Urinary bladder (tissue), 4 donors: ENCODE results near the gene P2RX2. TPM values are rescaled to one million over a fixed set of nuclear protein-coding genes. Genes with fewer than 3 reads are reported as not detected.
A peak's percentile ranks its signal among the peaks of the same experiment; 100 is the strongest.

Source experiments
- DNase-seq: peaks from one replicate; pipeline ENCODE4 v3.0.0-alpha.2; 2015; ENCODE audit errors: extremely low spot score
- H3K27ac ChIP-seq: one replicate; pipeline ENCODE4 v1.5.1; 2013; ENCODE audit warnings: low read depth, mild to moderate bottlenecking, moderate library complexity
- H3K36me3 ChIP-seq: one replicate; pipeline ENCODE4 v1.6.1; 2013; ENCODE audit warnings: mild to moderate bottlenecking, moderate library complexity; ENCODE audit not compliant: insufficient read depth
- H3K4me1 ChIP-seq: one replicate; pipeline ENCODE4 v1.6.1; 2013; ENCODE audit warnings: mild to moderate bottlenecking, moderate library complexity; ENCODE audit not compliant: insufficient read depth
- H3K4me3 ChIP-seq: one replicate; pipeline ENCODE4 v1.5.1; 2013; ENCODE audit warnings: low read depth, low read length
- WGBS: extraction: QIAGEN DNeasy Blood & Tissue Kit; methylation state at CpG from one replicate; pipeline ENCODE4 v1.1.7; 2013; 5-methylcytosine and 5-hydroxymethylcytosine counted together
- polyA plus RNA-seq: library from polyadenylated mRNA; stranded (reverse); fragments of 200-250 nt; gene quantifications from one replicate; pipeline ENCODE4 v1.2.3, GENCODE V29; 2013
- total RNA-seq: library from RNA; depleted of rRNA; stranded (reverse); fragments of >200 nt; gene quantifications from one replicate; pipeline ENCODE4 v1.2.3, GENCODE V29; 2014
- donor health status: healthy with polysubstance abuse.
- donor health status: healthy.

Gene P2RX2
- total and polyA plus RNA-seq, 2 donors, result 0.37 TPM; not detected in 1

DNA sequence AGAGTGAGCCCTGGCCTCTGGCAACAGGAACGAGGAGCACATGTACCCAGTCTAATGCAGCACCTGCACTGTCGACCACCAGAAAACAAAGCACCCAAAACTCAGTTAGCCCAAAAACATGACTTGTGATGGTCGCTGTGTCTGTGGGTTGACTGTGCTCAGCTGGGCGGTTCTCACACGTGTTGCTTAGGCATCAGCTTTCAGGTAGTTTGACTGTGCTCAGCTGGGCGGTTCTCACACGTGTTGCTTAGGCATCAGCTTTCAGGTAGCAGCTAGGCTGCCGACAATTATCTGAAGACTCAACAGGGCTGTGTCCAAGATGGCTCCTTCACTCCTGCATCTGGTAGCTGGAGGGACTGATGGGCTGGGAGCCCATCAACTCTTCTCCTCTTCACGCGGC, 7.0 kb upstream of the P2RX2 start:
- Histone ChIP-seq H3K4me1 (no peaks in the 10 kb centered on the region), H3K4me3 (no peak overlapping the region), H3K27ac (no peak overlapping the region), H3K36me3 (no peaks in the 10 kb centered on the region)
- no peak for DNase-seq
- 93% methylated on average over 10 of the region's 10 CpGs for WGBS

DNA sequence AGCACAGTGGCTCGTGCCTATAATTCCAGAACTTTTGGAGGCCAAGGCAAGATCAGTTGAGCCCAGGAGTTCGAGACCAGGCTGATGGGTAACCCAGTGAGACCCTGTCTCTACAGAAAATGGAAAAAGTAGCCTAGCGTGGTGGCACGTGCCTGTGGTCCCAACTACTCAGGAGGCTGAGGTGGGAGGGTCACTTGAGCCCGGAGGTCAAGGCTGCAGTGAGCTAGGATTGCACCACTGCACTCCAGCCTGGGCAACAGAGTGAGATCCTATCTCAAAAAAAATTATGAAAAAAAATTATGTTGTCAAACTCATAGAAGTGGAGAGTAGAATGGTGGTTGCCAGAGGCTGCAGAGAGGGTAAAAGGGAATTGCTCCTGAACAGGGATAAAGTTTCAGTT, 4.5 kb upstream of the P2RX2 start:
- H3K4me1 ChIP-seq, result no peaks in the 10 kb centered on the region
- no peak overlapping the region for H3K27ac ChIP-seq
- WGBS, result 87% methylated on average over 5 of the region's 5 CpGs
- no peaks in the 10 kb centered on the region for H3K36me3 ChIP-seq
- no peak for DNase-seq
- no peak overlapping the region for H3K4me3 ChIP-seq

DNA sequence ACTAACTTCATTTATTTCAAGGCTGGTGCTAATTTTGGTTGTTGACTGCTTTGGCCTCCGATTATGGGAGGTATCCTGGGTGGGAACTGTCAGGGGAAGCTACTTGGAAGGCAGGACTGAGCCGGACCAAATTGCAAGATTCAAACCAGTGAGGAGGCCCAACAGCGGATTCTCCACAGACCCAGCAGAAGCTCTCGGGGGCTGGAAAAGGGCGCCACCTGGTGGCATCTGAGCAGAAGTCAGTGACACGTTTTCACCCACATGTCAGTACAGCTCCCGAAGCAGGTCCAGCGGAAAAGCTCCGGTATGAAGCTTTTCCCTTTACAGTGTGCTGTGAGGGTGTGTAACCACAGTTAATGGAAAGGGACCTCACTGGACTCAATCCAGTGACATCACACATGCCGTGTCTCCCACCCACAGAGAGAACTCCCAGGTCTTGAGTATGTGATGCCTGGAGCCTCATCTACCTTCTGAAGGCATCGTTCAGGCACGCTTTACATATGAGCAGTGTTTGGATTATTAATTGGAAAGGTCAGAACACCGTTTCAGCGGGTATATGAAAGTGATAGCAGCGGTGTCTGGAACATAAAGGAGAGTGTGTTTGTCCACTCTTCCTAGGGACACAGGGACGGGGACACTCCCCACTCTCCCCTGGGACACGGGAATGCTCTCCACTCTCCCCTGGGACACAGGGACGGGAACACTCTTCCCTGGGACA, 3.6 kb upstream of the P2RX2 start:
- Histone ChIP-seq H3K36me3 (no peaks in the 10 kb centered on the region), H3K27ac (no peak overlapping the region), H3K4me3 (no peak overlapping the region), H3K4me1 (no peaks in the 10 kb centered on the region)
- DNase-seq, result no peak
- 26% methylated on average over 18 of the region's 18 CpGs for WGBS

DNA sequence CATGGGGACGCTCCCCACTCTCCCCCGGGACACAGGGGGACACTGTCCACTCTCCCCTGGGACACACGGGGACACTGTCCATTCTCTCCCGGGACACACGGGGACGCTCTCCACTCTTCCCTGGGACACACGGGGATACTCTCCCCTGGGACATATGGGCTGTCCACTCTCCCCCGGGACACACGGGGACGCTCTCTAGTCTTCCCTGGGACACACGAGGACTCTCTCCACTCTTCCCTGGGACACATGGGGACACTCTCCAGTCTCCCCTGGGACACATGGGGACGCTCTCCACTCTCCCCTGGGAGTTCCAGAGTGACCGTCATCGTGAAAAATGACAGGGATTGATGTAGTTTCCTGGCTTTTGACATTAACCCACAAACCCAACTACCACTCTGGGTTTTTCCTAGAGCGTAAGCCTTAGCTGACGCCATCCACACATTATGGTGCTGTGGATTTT, 3.0 kb upstream of the P2RX2 start:
- 82% methylated on average over 16 of the region's 16 CpGs for WGBS
- DNase-seq, result no peak
- H3K36me3 ChIP-seq, result no peaks in the 10 kb centered on the region
- no peaks in the 10 kb centered on the region for H3K4me1 ChIP-seq
- no peak overlapping the region for H3K4me3 ChIP-seq
- no peak overlapping the region for H3K27ac ChIP-seq

DNA sequence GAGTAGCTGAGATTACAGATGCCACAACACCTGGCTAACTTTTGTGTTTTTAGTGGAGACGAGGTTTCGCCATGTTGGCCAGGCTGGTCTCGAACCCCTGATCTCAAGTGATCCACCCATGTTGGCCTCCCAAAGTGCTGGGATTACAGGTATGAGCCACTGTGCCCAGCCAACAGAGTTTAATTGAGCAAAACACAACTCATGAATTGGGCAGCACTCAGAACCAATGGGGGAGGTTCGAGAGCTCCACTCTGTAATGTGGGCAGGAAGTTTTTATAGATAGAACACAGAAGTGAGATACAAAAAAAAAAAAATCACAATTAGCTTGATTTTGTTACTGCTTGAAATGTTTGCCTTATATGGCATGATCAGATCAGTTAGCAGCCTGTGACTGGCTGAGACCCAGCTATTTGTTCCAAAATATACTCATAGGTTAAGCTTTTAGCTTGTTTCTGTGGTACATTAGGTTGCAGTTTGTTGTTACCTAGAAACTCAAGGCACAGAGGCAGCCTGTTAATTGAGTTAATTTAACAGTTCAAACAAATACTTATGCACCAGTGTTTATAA, 1.4 kb upstream of the P2RX2 start:
- no peak for DNase-seq
- no peaks in the 10 kb centered on the region for H3K4me1 ChIP-seq
- no peaks in the 10 kb centered on the region for H3K36me3 ChIP-seq
- H3K4me3 ChIP-seq, result no peak overlapping the region
- H3K27ac ChIP-seq, result no peak overlapping the region
- 88% methylated on average over 4 of the region's 4 CpGs for WGBS

DNA sequence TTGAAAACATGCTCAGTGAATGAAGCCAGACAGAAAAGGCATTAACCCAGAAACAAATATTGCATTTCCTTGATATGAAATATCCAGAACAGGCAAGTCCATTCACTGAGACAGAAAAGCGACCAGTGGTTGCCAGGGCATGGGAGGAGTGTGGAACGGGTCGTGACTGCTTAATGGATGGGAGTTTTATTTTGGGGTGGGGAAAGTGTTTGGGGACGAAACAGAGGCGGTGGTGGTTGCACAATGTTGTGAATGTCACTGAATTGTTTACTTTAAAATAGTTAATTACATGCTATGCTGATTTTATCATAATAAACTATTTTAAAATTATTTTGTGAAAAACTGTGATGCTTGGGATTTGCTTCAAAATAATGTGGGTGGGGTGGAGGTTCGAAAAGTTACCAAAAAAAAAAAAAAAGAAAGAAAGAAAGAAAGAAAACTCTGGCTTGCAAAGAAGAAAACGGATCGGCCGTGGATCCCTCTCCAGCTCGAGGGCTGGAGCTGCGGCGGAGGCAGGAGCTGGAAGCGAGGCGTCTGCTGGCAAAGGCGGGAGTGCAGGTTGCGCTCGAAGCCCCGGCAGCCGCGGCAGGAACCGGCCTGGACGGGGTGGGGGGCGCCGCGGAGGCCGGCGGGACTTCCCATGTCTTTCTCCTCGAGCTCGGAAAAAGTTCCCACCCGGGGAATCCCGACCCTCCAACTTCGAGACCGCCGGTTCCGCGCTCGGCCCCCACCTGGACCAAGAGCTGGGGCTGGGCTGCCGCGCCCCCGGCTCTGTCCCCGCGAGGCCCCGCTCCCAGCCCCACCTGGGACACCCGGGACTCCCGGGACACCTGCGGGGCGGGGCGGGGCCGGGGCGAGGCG, 524 bp upstream of the P2RX2 start:
- 8% methylated on average over 51 of the region's 51 CpGs for WGBS
- no peaks in the 10 kb centered on the region for H3K36me3 ChIP-seq
- no peak overlapping the region for H3K27ac ChIP-seq

DNA sequence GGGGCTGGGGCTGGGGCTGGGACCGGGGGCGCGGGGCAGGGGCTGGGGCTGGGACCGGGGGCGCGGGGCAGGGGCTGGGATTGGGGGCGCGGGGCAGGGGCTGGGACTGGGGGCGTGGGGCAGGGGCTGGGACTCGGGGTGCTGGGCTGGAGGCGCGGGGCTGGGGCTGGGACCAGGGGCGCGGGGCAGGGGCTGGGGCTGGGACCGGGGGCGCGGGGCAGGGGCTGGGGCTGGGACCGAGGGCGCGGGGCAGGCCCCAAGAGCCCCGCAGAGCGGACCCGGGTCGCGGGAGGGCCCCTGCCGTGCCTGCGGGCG, 452 bp downstream of the P2RX2 start:
- H3K4me1 ChIP-seq, result no peaks in the 10 kb centered on the region
- H3K27ac ChIP-seq, result no peak overlapping the region
- H3K4me3 ChIP-seq, result no peak overlapping the region
- 14% methylated on average over 28 of the region's 28 CpGs for WGBS
- no peak for DNase-seq
- no peaks in the 10 kb centered on the region for H3K36me3 ChIP-seq

More for the DNA sequence above, 524 bp upstream of the P2RX2 start:
- Histone ChIP-seq H3K4me3 (peak overlapping the region; percentile 16), H3K4me1 (no peaks in the 10 kb centered on the region)
- DNase-seq, result no peak

DNA sequence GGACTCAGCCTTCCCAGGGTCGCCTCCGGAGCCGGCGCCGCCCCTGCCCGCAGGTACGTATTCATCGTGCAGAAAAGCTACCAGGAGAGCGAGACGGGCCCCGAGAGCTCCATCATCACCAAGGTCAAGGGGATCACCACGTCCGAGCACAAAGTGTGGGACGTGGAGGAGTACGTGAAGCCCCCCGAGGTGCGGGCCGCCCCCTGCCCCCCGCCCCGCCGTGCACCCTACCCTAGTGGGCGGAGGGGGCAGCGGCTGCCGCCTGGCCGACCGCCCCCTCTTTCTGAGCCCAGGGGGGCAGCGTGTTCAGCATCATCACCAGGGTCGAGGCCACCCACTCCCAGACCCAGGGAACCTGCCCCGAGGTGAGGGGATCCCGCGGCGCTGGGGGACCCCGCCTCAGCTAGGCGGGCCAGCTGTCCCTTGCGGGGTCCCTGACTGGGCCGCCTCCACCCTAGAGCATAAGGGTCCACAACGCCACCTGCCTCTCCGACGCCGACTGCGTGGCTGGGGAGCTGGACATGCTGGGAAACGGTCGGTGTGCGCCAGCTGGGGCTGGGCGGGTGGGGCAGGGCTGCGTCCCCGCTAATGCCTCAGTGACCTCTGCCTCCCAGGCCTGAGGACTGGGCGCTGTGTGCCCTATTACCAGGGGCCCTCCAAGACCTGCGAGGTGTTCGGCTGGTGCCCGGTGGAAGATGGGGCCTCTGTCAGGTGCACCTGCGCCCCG, 973 bp downstream of the P2RX2 start:
- DNase-seq, result no peak
- no peaks in the 10 kb centered on the region for H3K36me3 ChIP-seq
- 15% methylated on average over 53 of the region's 53 CpGs for WGBS
- H3K27ac ChIP-seq, result no peak overlapping the region
- no peaks in the 10 kb centered on the region for H3K4me1 ChIP-seq
- H3K4me3 ChIP-seq, result no peak overlapping the region

DNA sequence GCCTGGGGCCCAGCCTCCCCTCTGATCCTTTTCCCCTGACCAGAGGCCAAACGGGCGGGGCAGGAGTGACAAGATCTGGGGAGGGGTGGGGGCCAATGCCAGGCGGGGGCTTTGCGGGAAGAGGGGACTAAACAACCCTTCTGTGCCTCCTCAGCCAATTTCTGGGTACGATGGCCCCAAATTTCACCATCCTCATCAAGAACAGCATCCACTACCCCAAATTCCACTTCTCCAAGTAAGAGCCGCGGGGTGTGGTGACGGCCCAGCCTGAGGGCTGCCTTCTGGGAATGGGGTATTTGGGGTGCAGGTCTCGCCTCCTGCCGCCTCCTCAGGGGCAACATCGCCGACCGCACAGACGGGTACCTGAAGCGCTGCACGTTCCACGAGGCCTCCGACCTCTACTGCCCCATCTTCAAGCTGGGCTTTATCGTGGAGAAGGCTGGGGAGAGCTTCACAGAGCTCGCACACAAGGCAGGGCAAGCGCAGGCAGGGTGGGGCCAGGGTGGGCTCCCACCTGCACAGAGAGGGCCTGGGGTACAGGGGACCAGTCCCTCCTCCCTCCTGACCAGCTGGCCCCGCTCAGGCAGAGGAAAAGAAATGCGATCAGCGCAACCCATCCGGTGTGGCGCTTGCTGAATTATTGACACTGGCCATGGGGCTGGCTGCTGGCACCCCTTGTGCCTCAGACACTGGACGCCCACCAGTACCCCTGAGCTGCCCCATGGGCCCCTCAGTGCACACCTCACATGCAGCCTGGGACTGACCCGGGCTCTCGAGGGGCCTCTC, 1.7 kb downstream of the P2RX2 start:
- Histone ChIP-seq H3K36me3 (no peaks in the 10 kb centered on the region), H3K27ac (no peak overlapping the region), H3K4me3 (no peak overlapping the region), H3K4me1 (no peaks in the 10 kb centered on the region)
- DNase-seq, result no peak
- WGBS, result 51% methylated on average over 29 of the region's 29 CpGs

DNA sequence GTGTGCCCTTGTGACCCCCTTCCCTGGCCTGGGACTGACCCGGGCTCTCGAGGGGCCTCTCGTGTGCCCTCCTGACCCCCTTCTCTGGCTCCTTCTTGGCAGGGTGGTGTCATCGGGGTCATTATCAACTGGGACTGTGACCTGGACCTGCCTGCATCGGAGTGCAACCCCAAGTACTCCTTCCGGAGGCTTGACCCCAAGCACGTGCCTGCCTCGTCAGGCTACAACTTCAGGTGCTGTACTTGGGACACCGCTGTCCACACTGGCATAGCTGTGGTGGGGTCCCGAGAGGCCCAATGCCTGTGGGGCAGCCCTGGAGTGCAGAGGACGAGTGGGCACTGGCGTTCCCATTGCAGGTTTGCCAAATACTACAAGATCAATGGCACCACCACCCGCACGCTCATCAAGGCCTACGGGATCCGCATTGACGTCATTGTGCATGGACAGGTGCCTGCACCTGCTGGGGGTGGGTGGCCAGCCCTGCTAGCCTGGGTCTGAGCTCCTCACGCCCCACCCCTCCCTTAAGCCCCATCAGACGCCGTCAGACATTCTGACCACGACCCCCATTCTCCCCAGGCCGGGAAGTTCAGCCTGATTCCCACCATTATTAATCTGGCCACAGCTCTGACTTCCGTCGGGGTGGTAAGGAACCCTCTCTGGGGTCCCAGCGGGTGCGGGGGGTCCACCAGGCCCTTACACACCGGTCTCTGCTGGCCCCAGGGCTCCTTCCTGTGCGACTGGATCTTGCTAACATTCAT, 2.5 kb downstream of the P2RX2 start:
- WGBS, result 78% methylated on average over 28 of the region's 28 CpGs
- Histone ChIP-seq H3K4me3 (no peak overlapping the region), H3K4me1 (no peaks in the 10 kb centered on the region), H3K27ac (no peak overlapping the region), H3K36me3 (no peaks in the 10 kb centered on the region)
- DNase-seq, result no peak

DNA sequence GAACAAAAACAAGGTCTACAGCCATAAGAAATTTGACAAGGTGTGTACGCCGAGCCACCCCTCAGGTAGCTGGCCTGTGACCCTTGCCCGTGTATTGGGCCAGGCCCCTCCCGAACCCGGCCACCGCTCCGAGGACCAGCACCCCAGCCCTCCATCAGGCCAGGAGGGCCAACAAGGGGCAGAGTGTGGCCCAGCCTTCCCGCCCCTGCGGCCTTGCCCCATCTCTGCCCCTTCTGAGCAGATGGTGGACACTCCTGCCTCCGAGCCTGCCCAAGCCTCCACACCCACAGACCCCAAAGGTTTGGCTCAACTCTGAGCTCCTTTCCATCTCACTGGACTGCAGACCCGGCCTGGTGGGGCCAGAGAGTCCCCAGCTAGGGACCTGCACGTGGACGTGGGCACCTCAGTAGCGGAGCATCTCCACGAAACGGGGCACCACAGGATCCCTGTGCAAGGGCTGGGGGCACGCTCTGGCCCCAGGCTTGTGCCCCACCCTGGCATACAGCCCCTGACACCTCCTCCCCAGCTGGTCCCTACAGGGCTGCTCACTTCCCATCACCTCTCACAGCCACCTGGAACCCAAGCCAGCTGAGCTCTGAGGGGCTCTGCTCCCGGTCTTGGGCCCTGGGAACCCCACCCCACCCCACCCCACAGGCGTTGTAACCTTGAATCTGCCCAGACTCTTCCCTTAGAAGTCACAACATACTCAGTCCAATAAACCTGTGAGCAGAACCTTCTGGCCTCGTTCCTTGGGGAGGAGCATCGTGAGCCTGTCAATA, 3.3 kb downstream of the P2RX2 start:
- no peak overlapping the region for H3K27ac ChIP-seq
- no peak overlapping the region for H3K4me3 ChIP-seq
- DNase-seq, result no peak
- H3K36me3 ChIP-seq, result no peaks in the 10 kb centered on the region
- H3K4me1 ChIP-seq, result no peaks in the 10 kb centered on the region
- WGBS, result 74% methylated on average over 21 of the region's 21 CpGs
